IMR-90 (cell line): Measurements from ENCODE around the gene YPEL4. TPM values are rescaled to one million over a fixed set of nuclear protein-coding genes. Genes with fewer than 3 reads are reported as not detected.

Source experiments
- CEBPB ChIP-seq: IDR thresholded peaks from 2 replicates; pipeline ENCODE4 v1.6.1; 2012; ENCODE audit warnings: low read depth, low read length, improper control_type of control experiment
- CTCF ChIP-seq: conservative IDR thresholded peaks from 2 replicates; pipeline ENCODE4 v1.5.1; 2012; ENCODE audit warnings: mild to moderate bottlenecking, low read depth, low read length, improper control_type of control experiment
- ELK1 ChIP-seq: fragments of 150-350 bp; IDR thresholded peaks from 2 replicates; pipeline ENCODE4 v1.6.1; 2016; ENCODE audit warnings: low read depth, mild to moderate bottlenecking, low read length, moderate library complexity, borderline replicate concordance
- polyA plus RNA-seq, 3 experiments: library from polyadenylated mRNA; depleted of rRNA; stranded (reverse); fragments of >200 nt; gene quantifications; 2 replicates each; pipeline ENCODE4 v1.2.3, GENCODE V29; 2012; ENCODE audit warnings: low replicate concordance in 1 of 3
- total RNA-seq: library from RNA; depleted of rRNA; stranded (reverse); fragments of >200 nt; gene quantifications from 2 replicates; pipeline ENCODE4 v1.2.3, GENCODE V29; 2012

The YPEL4 gene
- total and polyA plus RNA-seq, 2 of the 4 experiments (the other 2 are of a cell fraction), result 0.18 to 0.79 TPM

- TF ChIP-seq ELK1 (no peak), CEBPB (no peak), CTCF (no peak)
Measured at GRCh38 chr11:57643802-57644201, 5.9 kb downstream of the YPEL4 start (continued).
